IMR-90 (cell line): Measurements from ENCODE around the gene AKAP13. TPM values are rescaled to one million over a fixed set of nuclear protein-coding genes. Genes with fewer than 3 reads are reported as not detected.
A peak's percentile ranks its signal among the peaks of the same experiment; 100 is the strongest.

Source experiments
- ATAC-seq: fragments of 200-7000 bp; cut with Tn5 transposase; 2 replicates; pipeline ENCODE4 v1.9.1; 2020; ENCODE audit warnings: low read depth, mild to moderate bottlenecking, moderate library complexity
- BruUV-seq: library from RNA; stranded (reverse); fragments of 400-500 nt; replicated peaks from 2 replicates; lab custom pipeline; 2021; lab: Mats Ljungman, UMichigan
- CTCF ChIA-PET: fragments of 300-600 bp; formaldehyde crosslinking; extraction: SDS; loops from one replicate; lab custom pipeline; 2021; ENCODE audit warnings: antibody characterized with exemption; lab: Yijun Ruan, JAX
- POLR2A ChIA-PET: fragments of 300-600 bp; sonication (Branson Sonifier 250); formaldehyde crosslinking; loops from one replicate; lab custom pipeline; 2022; ENCODE audit warnings: antibody characterized with exemption; ENCODE audit not compliant: unreplicated experiment; lab: Charles Lee
- DNase-seq: peaks from one replicate; pipeline ENCODE4 v3.0.0; 2013
- H2AFZ ChIP-seq: replicated peaks from 2 replicates; pipeline ENCODE3; 2013; ENCODE audit warnings: low read length, mild to moderate bottlenecking; ENCODE audit not compliant: poor library complexity
- H2AK5ac ChIP-seq: 2 replicates; pipeline ENCODE4 v1.6.1; 2013; ENCODE audit warnings: low read depth, low read length, inconsistent platforms
- H2AK9ac ChIP-seq: replicated peaks from 2 replicates; pipeline ENCODE3; 2013; ENCODE audit warnings: mild to moderate bottlenecking, low read depth, low read length, moderate library complexity; ENCODE audit not compliant: poor library complexity
- H2BK120ac ChIP-seq: 2 replicates; pipeline ENCODE4 v1.6.1; 2013; ENCODE audit warnings: low read depth, low read length, inconsistent platforms
- H2BK15ac ChIP-seq: 3 replicates; pipeline ENCODE4 v1.6.1; 2013; ENCODE audit warnings: low read depth, low read length, inconsistent platforms
- H2BK20ac ChIP-seq: 2 replicates; pipeline ENCODE4 v1.6.1; 2013; ENCODE audit warnings: low read depth, mild to moderate bottlenecking, inconsistent platforms, low read length, moderate library complexity
- H2BK5ac ChIP-seq: 2 replicates; pipeline ENCODE4 v1.6.1; 2013; ENCODE audit warnings: mild to moderate bottlenecking, low read depth, low read length, inconsistent platforms; ENCODE audit not compliant: poor library complexity, severe bottlenecking
- H3K14ac ChIP-seq: replicated peaks from 2 replicates; pipeline ENCODE4 v1.6.1; 2013; ENCODE audit warnings: low read depth, low read length, inconsistent platforms
- H3K18ac ChIP-seq: 2 replicates; pipeline ENCODE4 v1.6.1; 2013; ENCODE audit warnings: low read depth, low read length, control low read depth
- H3K23ac ChIP-seq: 2 replicates; pipeline ENCODE4 v1.6.1; 2013; ENCODE audit warnings: low read depth, low read length, inconsistent platforms
- H3K27ac ChIP-seq: 2 replicates; pipeline ENCODE4 v1.5.1; 2013; ENCODE audit warnings: mild to moderate bottlenecking, control low read depth, low read length; ENCODE audit not compliant: insufficient read depth
- H3K27me3 ChIP-seq: 2 replicates; pipeline ENCODE4 v1.6.1; 2013; ENCODE audit warnings: low read length; ENCODE audit not compliant: control insufficient read depth, insufficient read depth
- H3K36me3 ChIP-seq: 2 replicates; pipeline ENCODE4 v1.6.1; 2013; ENCODE audit warnings: low read length, mixed read lengths; ENCODE audit not compliant: control insufficient read depth, insufficient read depth
- H3K4ac ChIP-seq: 2 replicates; pipeline ENCODE4 v1.6.1; 2013; ENCODE audit warnings: low read depth, low read length, inconsistent platforms
- H3K4me1 ChIP-seq: 2 replicates; pipeline ENCODE4 v1.6.1; 2013; ENCODE audit warnings: low read length, mixed read lengths; ENCODE audit not compliant: control insufficient read depth, insufficient read depth
- H3K4me2 ChIP-seq: 2 replicates; pipeline ENCODE4 v1.6.1; 2013; ENCODE audit warnings: low read depth, mild to moderate bottlenecking, control low read depth, low read length, moderate library complexity
- H3K4me3 ChIP-seq: 2 replicates; pipeline ENCODE4 v1.5.1; 2013; ENCODE audit warnings: low read depth, mild to moderate bottlenecking, control low read depth, low read length, moderate library complexity; ENCODE audit not compliant: insufficient read depth
- H3K56ac ChIP-seq: 2 replicates; pipeline ENCODE4 v1.6.1; 2013; ENCODE audit warnings: low read length, inconsistent platforms; ENCODE audit not compliant: insufficient read depth; ENCODE audit errors: extremely low read depth
- H3K79me1 ChIP-seq, 2 experiments: 2 replicates each; pipeline ENCODE4 v1.6.1; 2013; ENCODE audit warnings: low read length in 2 of 2, inconsistent platforms in 1 of 2, low read depth in 1 of 2
- H3K9ac ChIP-seq: 2 replicates; pipeline ENCODE4 v1.6.1; 2013; ENCODE audit warnings: low read depth, low read length, control low read depth
- H3K9me1 ChIP-seq: 2 replicates; pipeline ENCODE4 v1.6.1; 2013; ENCODE audit warnings: low read length, inconsistent platforms; ENCODE audit not compliant: insufficient read depth
- H3K9me3 ChIP-seq: 2 replicates; pipeline ENCODE4 v1.6.1; 2013; ENCODE audit warnings: low read length; ENCODE audit not compliant: control insufficient read depth, insufficient read depth
- H4K20me1 ChIP-seq: 2 replicates; pipeline ENCODE4 v1.6.1; 2013; ENCODE audit warnings: low read length, inconsistent platforms; ENCODE audit not compliant: insufficient read depth
- H4K5ac ChIP-seq: 2 replicates; pipeline ENCODE4 v1.6.1; 2013; ENCODE audit warnings: mild to moderate bottlenecking, low read depth, low read length, control low read depth
- H4K8ac ChIP-seq, 2 experiments: 2 replicates each; pipeline ENCODE4 v1.6.1; 2013; ENCODE audit warnings: low read depth in 2 of 2, low read length in 2 of 2, control low read depth in 1 of 2, inconsistent platforms in 1 of 2
- H4K91ac ChIP-seq: 2 replicates; pipeline ENCODE4 v1.6.1; 2013; ENCODE audit warnings: low read depth, low read length, inconsistent platforms; ENCODE audit not compliant: insufficient read depth
- BHLHE40 ChIP-seq: fragments of 150-350 bp; IDR thresholded peaks from 2 replicates; pipeline ENCODE4 v1.6.1; 2016; ENCODE audit warnings: mild to moderate bottlenecking, low read depth, low read length
- CEBPB ChIP-seq: IDR thresholded peaks from 2 replicates; pipeline ENCODE4 v1.6.1; 2012; ENCODE audit warnings: low read depth, low read length, improper control_type of control experiment
- CHD1 ChIP-seq: IDR thresholded peaks from 2 replicates; pipeline ENCODE4 v1.6.1; 2012; ENCODE audit warnings: low read depth, low read length, improper control_type of control experiment
- ELK1 ChIP-seq: fragments of 150-350 bp; IDR thresholded peaks from 2 replicates; pipeline ENCODE4 v1.6.1; 2016; ENCODE audit warnings: low read depth, mild to moderate bottlenecking, low read length, moderate library complexity, borderline replicate concordance
- FOS ChIP-seq: fragments of 150-350 bp; IDR thresholded peaks from 2 replicates; pipeline ENCODE4 v1.6.1; 2016; ENCODE audit warnings: low read depth, low read length
- MAFK ChIP-seq: IDR thresholded peaks from 2 replicates; pipeline ENCODE4 v1.6.1; 2012; ENCODE audit warnings: low read depth, low read length, improper control_type of control experiment
- MAZ ChIP-seq: IDR thresholded peaks from 2 replicates; pipeline ENCODE4 v1.6.1; 2012; ENCODE audit warnings: low read depth, mild to moderate bottlenecking, low read length, improper control_type of control experiment, moderate library complexity, borderline replicate concordance
- MXI1 ChIP-seq: IDR thresholded peaks from 2 replicates; pipeline ENCODE4 v1.6.1; 2012; ENCODE audit warnings: low read depth, mild to moderate bottlenecking, low read length, moderate library complexity, borderline replicate concordance
- NFE2L2 ChIP-seq: fragments of 150-350 bp; IDR thresholded peaks from 2 replicates; pipeline ENCODE4 v1.6.1; 2016; ENCODE audit warnings: low read depth, mild to moderate bottlenecking, low read length
- POLR2A ChIP-seq: IDR thresholded peaks from 2 replicates; pipeline ENCODE4 v1.6.1; 2012; ENCODE audit warnings: mild to moderate bottlenecking, low read depth, low read length
- RAD21 ChIP-seq: IDR thresholded peaks from 2 replicates; pipeline ENCODE4 v1.6.1; 2012; ENCODE audit warnings: low read length, improper control_type of control experiment
- RCOR1 ChIP-seq: IDR thresholded peaks from 2 replicates; pipeline ENCODE4 v1.6.1; 2012; ENCODE audit warnings: mild to moderate bottlenecking, low read length, improper control_type of control experiment; ENCODE audit not compliant: insufficient replicate concordance
- RFX5 ChIP-seq: IDR thresholded peaks from 2 replicates; pipeline ENCODE4 v1.8.0; 2012; ENCODE audit warnings: low read depth, mild to moderate bottlenecking, low read length, moderate library complexity
- SMC3 ChIP-seq: fragments of 150-350 bp; IDR thresholded peaks from 2 replicates; pipeline ENCODE4 v1.6.1; 2016; ENCODE audit warnings: low read depth, mild to moderate bottlenecking, antibody characterized with exemption, low read length, moderate library complexity
- WGBS, 2 experiments: methylation state at CpG; one replicate each; pipeline versions ENCODE4 v1.1.5 to v1.1.7; 2013; ENCODE audit warnings: missing lambda C conversion rate in 2 of 2; ENCODE audit not compliant: insufficient read length in 1 of 2; ENCODE audit errors: extremely low coverage in 2 of 2; 5-methylcytosine and 5-hydroxymethylcytosine counted together
- dilution Hi-C: fragments of 300-500 bp; cut with HindIII; formaldehyde crosslinking; loops from one replicate; pipeline ENCODE4 v1.14.3; 2018; ENCODE audit warnings: low sequenced_read_pairs; ENCODE audit not compliant: unreplicated experiment
- in situ Hi-C: fragments of 300-500 bp; cut with MboI; formaldehyde crosslinking; loops from 3 replicates; pipeline ENCODE4 v1.14.3; 2019; ENCODE audit warnings: low sequenced_read_pairs, inconsistent platforms, mixed read lengths
- intact Hi-C: fragments of 100-400 bp; cut with micrococcal nuclease; formaldehyde crosslinking; loops from 2 replicates; pipeline ENCODE4 v1.10.0; 2022
- polyA plus RNA-seq, 3 experiments: library from polyadenylated mRNA; depleted of rRNA; stranded (reverse); fragments of >200 nt; gene quantifications; 2 replicates each; pipeline ENCODE4 v1.2.3, GENCODE V29; 2012; ENCODE audit warnings: low replicate concordance in 1 of 3
- total RNA-seq: library from RNA; depleted of rRNA; stranded (reverse); fragments of >200 nt; gene quantifications from 2 replicates; pipeline ENCODE4 v1.2.3, GENCODE V29; 2012
- TF ChIP-seq, protein P1 (sequence below): fragments of 150-350 bp; IDR thresholded peaks from 2 replicates; pipeline ENCODE4 v1.6.1; 2017; ENCODE audit warnings: mild to moderate bottlenecking, antibody characterized with exemption, low read length, low read depth

The AKAP13 gene
- total and polyA plus RNA-seq, 2 of the 4 experiments (the other 2 are of a cell fraction), result 10.4 to 46.4 TPM

GRCh38 chr15:85421116-85421925, 40.9 kb downstream of the AKAP13 start:
- no peak overlapping the region for H2BK5ac ChIP-seq
- no peak overlapping the region for H4K8ac ChIP-seq
- no peak overlapping the region for H2BK15ac ChIP-seq
- H3K18ac ChIP-seq, result no peak overlapping the region
- H4K20me1 ChIP-seq, result peaks cover 39% of the 10 kb centered on the region; the same call in 1 of the 2 replicates
- no peak overlapping the region for H3K4ac ChIP-seq
- no peaks in the 10 kb centered on the region for H3K36me3 ChIP-seq
- H4K91ac ChIP-seq, result no peak overlapping the region
- no peak overlapping the region for H2BK120ac ChIP-seq
- H3K9me3 ChIP-seq, result no peaks in the 10 kb centered on the region
- no TSS peak for BruUV-seq
- in situ Hi-C loops (no loop called here), intact Hi-C loops (no loop called here), dilution Hi-C loops (no loop called here)
- no peak overlapping the region for H2BK20ac ChIP-seq
- H3K79me1 ChIP-seq, result peaks cover 47 to 68% of the 10 kb centered on the region in 2 experiments
- H3K9ac ChIP-seq, result no peak overlapping the region
- H2AK9ac ChIP-seq, result no peak overlapping the region
- no peak overlapping the region for H3K27ac ChIP-seq
- no peaks in the 10 kb centered on the region for H3K27me3 ChIP-seq
- WGBS, 2 experiments, result no CpG with 5 or more reads among the region's 10 CpGs
- ChIA-PET CTCF (no interaction called here), POLR2A (interaction anchor here (0.6 kb wide), 1 partner anchor 197 kb away, joined by 5 read pairs; no protein-coding TSS in a partner anchor)
- peak; percentile 59 for DNase-seq
- no peak overlapping the region for H3K56ac ChIP-seq
- no peak overlapping the region for H4K5ac ChIP-seq
- no peak overlapping the region for H3K14ac ChIP-seq
- peaks cover 3% of the 10 kb centered on the region; the same call in 1 of the 2 replicates for H3K9me1 ChIP-seq
- no peak overlapping the region for H3K4me3 ChIP-seq
- peaks cover 9% of the 10 kb centered on the region; the same call in 1 of the 2 replicates for H3K4me1 ChIP-seq
- H3K4me2 ChIP-seq, result peak overlapping the region; percentile 57; the same call in 1 of the 2 replicates
- peak overlapping the region; percentile 52; the same call in 1 of the 2 replicates for H3K23ac ChIP-seq
- peak; percentile 17; the same call in 1 of the 2 replicates for ATAC-seq
- no peak overlapping the region for H2AFZ ChIP-seq
- H2AK5ac ChIP-seq, result no peak overlapping the region
- TF ChIP-seq FOS (no peak), SMC3 (no peak), MAZ (no peak), RAD21 (no peak), BHLHE40 (no peak), ELK1 (no peak), CHD1 (no peak), RCOR1 (no peak), MXI1 (no peak), CEBPB (no peak), RFX5 (no peak), POLR2A (no peak), MAFK (no peak), NFE2L2 (no peak)
- TF ChIP-seq, protein P1, sequence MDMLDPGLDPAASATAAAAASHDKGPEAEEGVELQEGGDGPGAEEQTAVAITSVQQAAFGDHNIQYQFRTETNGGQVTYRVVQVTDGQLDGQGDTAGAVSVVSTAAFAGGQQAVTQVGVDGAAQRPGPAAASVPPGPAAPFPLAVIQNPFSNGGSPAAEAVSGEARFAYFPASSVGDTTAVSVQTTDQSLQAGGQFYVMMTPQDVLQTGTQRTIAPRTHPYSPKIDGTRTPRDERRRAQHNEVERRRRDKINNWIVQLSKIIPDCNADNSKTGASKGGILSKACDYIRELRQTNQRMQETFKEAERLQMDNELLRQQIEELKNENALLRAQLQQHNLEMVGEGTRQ, result no peak
